Cortex of kidney (tissue), 1 donor: ENCODE measurements around the gene RUBCNL.

Experiments
- DNase-seq: peaks from one replicate; lab custom pipeline; 2025; lab: John Stamatoyannopoulos, UW

Gene RUBCNL

GRCh38 chr13:46304546-46304945 is 82.5 kb downstream of the RUBCNL start:
- DNase-seq, result no peak

GRCh38 chr13:46303742-46304385 is 83.2 kb downstream of the RUBCNL start:
- no peak for DNase-seq

DNA sequence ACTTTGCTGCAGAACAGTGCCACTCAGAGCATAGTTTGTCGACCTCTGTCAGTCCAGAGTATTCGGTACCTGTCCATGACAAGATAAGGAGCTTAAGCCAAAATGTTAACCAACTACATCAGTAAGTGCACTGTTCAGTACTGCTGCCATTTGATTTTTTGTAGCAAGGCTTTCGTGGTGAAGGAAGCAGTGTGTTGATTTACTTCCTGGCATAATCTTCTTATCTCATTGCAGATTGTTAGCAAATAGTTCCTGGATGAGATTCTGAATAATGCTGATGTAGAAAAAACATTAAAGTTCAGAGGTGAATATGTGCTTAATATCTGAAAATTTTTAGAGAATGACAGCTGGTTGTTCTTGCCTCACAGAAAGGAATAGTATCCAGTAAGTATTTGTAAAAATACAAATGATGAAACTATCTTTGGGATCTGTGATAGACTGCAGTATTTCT is 89.7 kb downstream of the RUBCNL start:
- DNase-seq, result no peak

DNA sequence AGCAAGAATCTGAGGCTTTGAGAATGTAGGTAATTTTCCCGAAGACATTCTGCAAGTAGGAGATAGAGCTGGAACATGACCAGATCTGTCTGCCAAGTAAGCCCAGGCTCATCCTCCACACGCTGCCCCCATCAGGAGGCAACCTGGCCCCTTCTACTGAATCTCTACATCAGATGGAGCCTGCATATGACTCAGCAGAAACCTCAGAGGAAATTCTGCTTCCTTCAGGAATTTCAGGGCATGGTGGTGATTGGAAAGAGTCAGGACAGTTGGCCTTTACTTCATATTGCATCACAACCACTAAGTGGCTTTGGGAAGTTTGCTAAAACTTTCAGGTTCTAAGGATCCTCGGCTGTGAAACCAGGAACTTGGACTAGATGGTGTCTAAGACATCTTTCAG is 90.1 kb downstream of the RUBCNL start:
- no peak for DNase-seq

DNA sequence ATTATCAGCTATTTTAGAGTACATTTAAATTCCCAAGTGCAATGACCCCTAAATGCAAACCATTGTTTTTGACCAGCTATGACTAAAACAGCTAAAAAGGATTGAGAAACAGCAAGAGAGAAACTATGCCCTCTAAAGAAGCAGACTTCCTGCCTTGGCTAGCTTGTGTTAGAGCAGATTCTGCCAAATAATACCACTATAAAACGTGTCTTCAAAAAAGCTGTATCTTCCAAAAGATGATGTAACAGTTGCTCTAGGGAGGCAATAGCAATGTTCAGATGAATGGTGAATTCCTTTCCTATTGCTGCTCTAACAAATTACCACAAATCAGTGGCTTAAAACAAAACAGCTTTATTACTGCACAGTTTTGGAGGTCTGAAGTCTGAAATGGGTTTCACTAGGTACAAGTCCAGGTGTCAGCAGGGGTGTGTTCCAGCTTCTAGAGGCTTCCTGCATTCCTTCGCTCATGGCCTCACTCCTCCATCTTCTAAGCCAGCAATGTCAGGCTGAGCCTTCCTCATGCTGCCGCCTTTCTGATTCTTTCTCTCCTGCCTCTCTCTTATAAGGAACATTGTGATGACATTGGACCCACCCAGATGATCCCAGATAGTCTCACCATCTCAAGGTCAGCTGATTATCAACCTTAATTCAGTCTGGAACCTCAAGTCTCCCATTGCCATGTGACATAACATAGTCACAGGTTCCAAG is 90.8 kb downstream of the RUBCNL start:
- DNase-seq, result no peak

GRCh38 chr13:46295491-46296114 is 91.4 kb downstream of the RUBCNL start:
- DNase-seq, result no peak

- no peak for DNase-seq
Observed at GRCh38 chr13:46293436-46293835, 93.6 kb downstream of the RUBCNL start.
